Suprapubic skin (tissue), 4 donors: Measurements from ENCODE around the gene DMTF1. TPM values are rescaled to one million over a fixed set of nuclear protein-coding genes. Genes with fewer than 3 reads are reported as not detected.

Experiments used
- DNase-seq, 2 donors: peaks; one replicate each; pipeline ENCODE4 v3.0.0-alpha.2; 2019; ENCODE audit warnings: low spot score in 2 of 2
- H3K27ac ChIP-seq: fragments of 200-600 bp; sonication (generic); one replicate; pipeline ENCODE4 v1.5.1; 2019
- H3K27me3 ChIP-seq: fragments of 200-600 bp; sonication (generic); one replicate; pipeline ENCODE4 v1.5.1; 2019
- H3K36me3 ChIP-seq: fragments of 200-600 bp; sonication (generic); one replicate; pipeline ENCODE4 v1.5.1; 2019
- H3K4me1 ChIP-seq: fragments of 200-600 bp; sonication (generic); one replicate; pipeline ENCODE4 v1.5.1; 2019
- H3K4me3 ChIP-seq: fragments of 200-600 bp; sonication (generic); one replicate; pipeline ENCODE4 v1.5.1; 2019; ENCODE audit warnings: mild to moderate bottlenecking
- H3K9me3 ChIP-seq: fragments of 200-600 bp; sonication (generic); one replicate; pipeline ENCODE4 v1.5.1; 2019
- EP300 ChIP-seq: sonication (generic); formaldehyde crosslinking; IDR thresholded peaks from one replicate; pipeline ENCODE4 v1.6.1; 2017; ENCODE audit warnings: antibody characterized with exemption
- POLR2A ChIP-seq, 2 donors: fragments of 450-650 bp; IDR thresholded peaks; one replicate each; pipeline ENCODE4 v1.6.1; 2017; ENCODE audit warnings: antibody characterized with exemption in 2 of 2, mild to moderate bottlenecking in 2 of 2, moderate library complexity in 2 of 2
- POLR2AphosphoS5 ChIP-seq, 3 donors: sonication (generic); formaldehyde crosslinking; IDR thresholded peaks; one replicate each; pipeline ENCODE4 v1.6.1; 2017; ENCODE audit warnings: antibody characterized with exemption in 3 of 3
- WGBS: methylation state at CpG from one replicate; pipeline ENCODE4 v1.1.5; 2018; 5-methylcytosine and 5-hydroxymethylcytosine counted together
- total RNA-seq, 4 donors: library from RNA; depleted of rRNA; stranded (reverse); fragments of >200 nt; gene quantifications; one replicate each; pipeline ENCODE4 v1.1.0, GENCODE V29; 2016
- TF ChIP-seq, protein P1 (sequence below), 2 donors: fragments of 200-600 bp in 1 of 2; fragments of 450-650 bp in 1 of 2; sonication (generic) in 1 of 2; IDR thresholded peaks; one replicate each; pipeline ENCODE4 v1.5.1; 2016 to 2019; ENCODE audit warnings: antibody characterized with exemption in 2 of 2, mild to moderate bottlenecking in 1 of 2, moderate library complexity in 1 of 2

The DMTF1 gene
- total RNA-seq, 4 donors from 2014 or later = 42.9 to 217 (median 61.6) TPM

DNA sequence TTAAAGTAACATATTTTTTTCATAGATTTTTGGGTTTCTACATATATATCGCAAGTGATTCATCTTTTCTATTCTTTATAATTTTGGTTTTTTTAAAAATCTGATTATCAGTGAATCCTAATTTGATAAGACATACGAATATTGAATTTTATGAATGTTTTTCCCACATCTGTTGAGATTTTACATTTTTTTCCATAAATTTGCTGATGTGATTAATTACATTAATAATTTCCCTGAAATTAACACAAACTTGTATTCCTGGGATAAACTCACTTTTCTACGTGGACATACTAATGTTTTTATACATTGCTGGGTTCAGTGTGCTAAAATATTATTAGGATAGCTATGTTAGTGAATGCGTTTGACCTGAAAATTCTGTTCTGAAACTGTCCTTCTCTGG is 26.1 kb downstream of the DMTF1 start:
- Histone ChIP-seq H3K4me3 (no peak overlapping the region), H3K27ac (no peak overlapping the region), H3K4me1 (no peaks in the 10 kb centered on the region), H3K9me3 (no peaks in the 10 kb centered on the region), H3K27me3 (no peaks in the 10 kb centered on the region), H3K36me3 (peaks cover 57% of the 10 kb centered on the region)
- DNase-seq = no peak
- WGBS = 98% methylated on average over 4 of the region's 4 CpGs
- TF ChIP-seq POLR2AphosphoS5 (IDR thresholded peaks at IDR 0.05) (no peak), EP300 (no peak), POLR2A (IDR thresholded peaks at IDR 0.05) (no peak)
- TF ChIP-seq, protein P1, sequence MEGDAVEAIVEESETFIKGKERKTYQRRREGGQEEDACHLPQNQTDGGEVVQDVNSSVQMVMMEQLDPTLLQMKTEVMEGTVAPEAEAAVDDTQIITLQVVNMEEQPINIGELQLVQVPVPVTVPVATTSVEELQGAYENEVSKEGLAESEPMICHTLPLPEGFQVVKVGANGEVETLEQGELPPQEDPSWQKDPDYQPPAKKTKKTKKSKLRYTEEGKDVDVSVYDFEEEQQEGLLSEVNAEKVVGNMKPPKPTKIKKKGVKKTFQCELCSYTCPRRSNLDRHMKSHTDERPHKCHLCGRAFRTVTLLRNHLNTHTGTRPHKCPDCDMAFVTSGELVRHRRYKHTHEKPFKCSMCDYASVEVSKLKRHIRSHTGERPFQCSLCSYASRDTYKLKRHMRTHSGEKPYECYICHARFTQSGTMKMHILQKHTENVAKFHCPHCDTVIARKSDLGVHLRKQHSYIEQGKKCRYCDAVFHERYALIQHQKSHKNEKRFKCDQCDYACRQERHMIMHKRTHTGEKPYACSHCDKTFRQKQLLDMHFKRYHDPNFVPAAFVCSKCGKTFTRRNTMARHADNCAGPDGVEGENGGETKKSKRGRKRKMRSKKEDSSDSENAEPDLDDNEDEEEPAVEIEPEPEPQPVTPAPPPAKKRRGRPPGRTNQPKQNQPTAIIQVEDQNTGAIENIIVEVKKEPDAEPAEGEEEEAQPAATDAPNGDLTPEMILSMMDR (IDR thresholded peaks at IDR 0.05) = no peak

GRCh38 chr7:87179180-87179579 is 26.9 kb downstream of the DMTF1 start:
- Histone ChIP-seq H3K36me3 (peaks cover 57% of the 10 kb centered on the region), H3K4me1 (no peaks in the 10 kb centered on the region), H3K4me3 (no peak overlapping the region), H3K9me3 (no peaks in the 10 kb centered on the region), H3K27ac (no peak overlapping the region), H3K27me3 (no peaks in the 10 kb centered on the region)
- no peak for DNase-seq
- TF ChIP-seq, protein P1 (IDR thresholded peaks at IDR 0.05) = no peak
- no peak for TF ChIP-seq POLR2A (IDR thresholded peaks at IDR 0.05)
- TF ChIP-seq EP300 = no peak
- no peak for TF ChIP-seq POLR2AphosphoS5 (IDR thresholded peaks at IDR 0.05)
- 97% methylated on average over 3 of the region's 3 CpGs for WGBS

- no peak for TF ChIP-seq POLR2A (IDR thresholded peaks at IDR 0.05)
- TF ChIP-seq EP300 = no peak
- no peak for TF ChIP-seq POLR2AphosphoS5 (IDR thresholded peaks at IDR 0.05)
- TF ChIP-seq, protein P1 (IDR thresholded peaks at IDR 0.05) = no peak
- Histone ChIP-seq H3K4me1 (no peaks in the 10 kb centered on the region), H3K4me3 (no peak overlapping the region), H3K27me3 (no peaks in the 10 kb centered on the region), H3K27ac (no peak overlapping the region), H3K9me3 (no peaks in the 10 kb centered on the region), H3K36me3 (peaks cover 79% of the 10 kb centered on the region)
- DNase-seq = no peak
- WGBS = 91% methylated on average over 2 of the region's 2 CpGs
Measured at GRCh38 chr7:87187120-87187519, 34.9 kb downstream of the DMTF1 start.

GRCh38 chr7:87188930-87189329 is 36.7 kb downstream of the DMTF1 start:
- no peaks in the 10 kb centered on the region for H3K9me3 ChIP-seq
- TF ChIP-seq EP300 = no peak
- TF ChIP-seq, protein P1 (IDR thresholded peaks at IDR 0.05) = no peak
- TF ChIP-seq POLR2AphosphoS5 (IDR thresholded peaks at IDR 0.05) = no peak
- TF ChIP-seq POLR2A (IDR thresholded peaks at IDR 0.05) = no peak
- H3K4me1 ChIP-seq = no peaks in the 10 kb centered on the region
- no peak for DNase-seq
- no peaks in the 10 kb centered on the region for H3K27me3 ChIP-seq
- WGBS = 94% methylated on average over 2 of the region's 2 CpGs
- peaks cover 80% of the 10 kb centered on the region for H3K36me3 ChIP-seq
- no peak overlapping the region for H3K4me3 ChIP-seq
- H3K27ac ChIP-seq = no peak overlapping the region

DNA sequence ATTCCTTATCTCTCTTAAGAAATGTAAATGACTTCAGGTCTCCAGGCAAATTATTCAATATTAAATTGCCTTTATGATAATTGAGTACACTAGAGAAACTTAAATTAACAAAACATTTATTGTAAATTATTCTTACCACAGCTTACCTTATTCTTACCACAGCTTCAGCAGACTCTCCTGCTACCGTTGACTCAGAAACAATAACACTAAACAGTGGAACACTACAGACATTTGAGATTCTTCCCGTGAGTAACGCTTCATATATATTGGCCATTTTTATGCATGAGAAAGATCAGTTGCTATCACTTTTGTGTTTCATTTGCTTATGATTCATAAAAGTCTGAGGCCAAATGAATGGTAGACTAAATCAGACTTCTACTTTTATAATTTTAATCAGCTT is 38.5 kb downstream of the DMTF1 start:
- no peak for TF ChIP-seq POLR2AphosphoS5 (IDR thresholded peaks at IDR 0.05)
- TF ChIP-seq, protein P1 (IDR thresholded peaks at IDR 0.05) = no peak
- no peak for TF ChIP-seq POLR2A (IDR thresholded peaks at IDR 0.05)
- TF ChIP-seq EP300 = no peak
- Histone ChIP-seq H3K9me3 (no peaks in the 10 kb centered on the region), H3K27me3 (no peaks in the 10 kb centered on the region), H3K27ac (no peak overlapping the region), H3K4me1 (no peaks in the 10 kb centered on the region), H3K4me3 (no peak overlapping the region), H3K36me3 (peaks cover 83% of the 10 kb centered on the region)
- WGBS = 87% methylated on average over 3 of the region's 3 CpGs
- no peak for DNase-seq
